ENCODE measurements around the gene OVOL3. TPM values are rescaled to one million over a fixed set of nuclear protein-coding genes. Genes with fewer than 3 reads are reported as not detected.
"Not testable (repeated sequence)": the region's sequence is repeated elsewhere in the genome, so short reads cannot be mapped to it uniquely, and the experiment has no call there.

Gene OVOL3
- total and polyA plus RNA-seq, 7 donors: 0.13 TPM; not detected in 6

DNA sequence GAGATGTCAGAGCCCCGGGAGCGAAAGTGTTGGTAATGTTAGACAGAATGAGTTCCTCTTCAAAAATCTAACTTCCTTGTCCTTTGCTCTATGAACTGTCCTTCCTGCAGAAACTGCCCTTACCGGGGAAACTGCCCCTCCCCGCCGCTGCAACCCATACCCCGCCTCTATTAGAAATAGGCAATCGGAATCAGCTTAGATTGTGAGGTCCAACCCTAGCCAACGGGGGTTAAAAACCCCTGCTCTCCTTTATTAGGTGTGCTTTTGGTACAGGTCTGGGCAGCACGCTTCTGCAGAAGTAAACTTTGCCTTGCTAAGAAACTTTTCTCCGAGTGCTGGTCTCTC lies 17.4 kb downstream of the OVOL3 start:
- ATAC-seq: peak in 2 of 4 donors; percentile 4 to 5
- intact Hi-C loops (cut with DNase I): no loop called here
- peak in 1 of 2 donors; percentile 37 for DNase-seq
- H3K27me3 ChIP-seq (ENCODE audit: insufficient read depth in 3 of 3, low read length in 2 of 3): no peaks in the 10 kb centered on the region
- peaks cover 3 to 24% of the 10 kb centered on the region in 2 donors for H3K36me3 ChIP-seq (ENCODE audit: insufficient read depth in 1 of 2, low read depth in 1 of 2)
- TF ChIP-seq CTCF (IDR thresholded peaks at IDR 0.05): no peak
- peak overlapping the region; percentile 85 for H3K27ac ChIP-seq
- H3K4me3 ChIP-seq: peak overlapping the region; percentile 65
- WGBS, 3 donors: 8 to 12% (median 12%) methylated on average over 10 of the region's 10 CpGs
- no peaks in the 10 kb centered on the region for H3K9me3 ChIP-seq
- H3K4me1 ChIP-seq: peaks cover 5% of the 10 kb centered on the region

DNA sequence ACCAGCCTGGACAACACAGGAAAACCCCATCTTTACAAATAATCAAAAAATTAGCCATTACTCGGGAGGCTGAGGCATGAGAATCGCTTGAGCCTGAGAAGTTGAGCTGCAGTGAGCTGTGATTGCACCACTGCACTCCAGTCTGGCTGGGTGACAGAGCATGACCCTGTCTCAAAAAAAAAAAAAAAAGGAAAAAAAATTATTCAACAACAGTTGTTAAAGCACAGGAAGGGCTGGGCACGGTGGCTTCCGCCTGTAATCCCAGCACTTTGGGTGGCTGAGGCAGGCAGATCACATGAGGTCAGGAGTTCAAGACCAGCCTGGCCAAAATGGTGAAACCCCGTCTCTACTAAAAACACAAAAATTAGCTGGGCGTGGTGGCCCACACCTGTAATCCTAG lies 20.3 kb downstream of the OVOL3 start:
- DNase-seq: peak in 1 of 2 donors; percentile 33
- H3K4me1 ChIP-seq: not testable (repeated sequence)
- WGBS, 3 donors: 59 to 61% (median 60%) methylated on average over 6 of the region's 6 CpGs

GRCh38 chr19:36134867-36135266 lies 23.9 kb downstream of the OVOL3 start:
- not testable (repeated sequence) for H3K4me3 ChIP-seq

More for the DNA sequence above, 20.3 kb downstream of the OVOL3 start:
- H3K27me3 ChIP-seq (ENCODE audit: insufficient read depth in 3 of 3, low read length in 2 of 3); H3K27ac ChIP-seq; H3K36me3 ChIP-seq (ENCODE audit: insufficient read depth in 1 of 2, low read depth in 1 of 2); intact Hi-C loops (cut with DNase I); ATAC-seq; H3K9me3 ChIP-seq; H3K4me3 ChIP-seq: not testable (repeated sequence)

DNA sequence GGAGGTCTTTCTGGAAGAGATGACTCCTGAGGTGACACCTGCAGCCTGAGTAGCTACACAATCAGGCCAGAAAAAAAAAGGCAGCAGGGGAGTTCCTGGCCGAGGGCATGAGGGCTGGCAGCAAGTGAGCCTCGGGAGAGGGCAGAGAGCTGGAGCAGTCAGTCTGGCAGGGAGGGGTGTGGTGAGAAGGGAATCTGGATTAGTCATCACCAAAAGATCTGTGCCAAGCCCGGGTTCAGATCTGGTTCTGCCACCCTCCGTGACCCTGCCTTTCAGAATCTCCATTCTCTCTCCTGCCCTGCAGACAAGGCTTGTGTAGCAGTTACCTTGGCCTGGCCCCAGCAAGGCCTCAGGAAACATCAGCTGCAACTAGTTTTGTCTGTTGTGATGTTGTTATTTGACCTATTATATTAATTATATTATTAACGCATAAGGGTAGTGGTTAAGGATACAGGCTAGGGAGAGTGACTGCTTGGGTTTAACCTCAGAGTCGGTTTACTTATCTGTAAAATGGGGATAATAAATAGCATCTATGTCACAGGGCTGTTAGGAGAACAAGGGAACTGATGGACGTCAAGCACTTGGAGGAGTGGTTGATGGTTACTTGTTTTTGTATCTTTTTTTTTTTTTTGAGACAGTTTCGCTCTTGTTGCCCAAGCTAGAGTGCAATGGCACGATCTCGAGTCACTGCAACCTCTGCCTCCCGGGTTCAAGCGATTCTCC lies 26.2 kb downstream of the OVOL3 start:
- DNase-seq (peak; percentile 53 to 72), ATAC-seq (peak in 3 of 4 donors; percentile 26 to 53 (median 50))
- Histone ChIP-seq H3K27me3 (ENCODE audit: insufficient read depth in 3 of 3, low read length in 2 of 3) (no peaks in the 10 kb centered on the region), H3K4me3 (peak overlapping the region; percentile 16), H3K9me3 (no peaks in the 10 kb centered on the region), H3K4me1 (peaks cover 11% of the 10 kb centered on the region), H3K36me3 (ENCODE audit: insufficient read depth in 1 of 2, low read depth in 1 of 2) (peaks cover 0 to 5% of the 10 kb centered on the region in 2 donors), H3K27ac (peak overlapping the region; percentile 65)
- WGBS, 3 donors: 56 to 69% (median 58%) methylated on average over 12 of the region's 12 CpGs
- intact Hi-C loops (cut with DNase I): no loop called here
- no peak for TF ChIP-seq CTCF (IDR thresholded peaks at IDR 0.05)

More at GRCh38 chr19:36134867-36135266, 23.9 kb downstream of the OVOL3 start:
- H3K27me3 ChIP-seq (ENCODE audit: insufficient read depth in 3 of 3, low read length in 2 of 3); H3K36me3 ChIP-seq (ENCODE audit: insufficient read depth in 1 of 2, low read depth in 1 of 2); intact Hi-C loops (cut with DNase I); DNase-seq; H3K9me3 ChIP-seq; H3K4me1 ChIP-seq; ATAC-seq; H3K27ac ChIP-seq: not testable (repeated sequence)
- WGBS, 3 donors: 88 to 96% (median 92%) methylated on average over 4 of the region's 4 CpGs

- Histone ChIP-seq H3K9me3 (no peaks in the 10 kb centered on the region), H3K36me3 (ENCODE audit: insufficient read depth in 1 of 2, low read depth in 1 of 2) (peaks cover 0 to 25% of the 10 kb centered on the region in 2 donors), H3K4me1 (peaks cover 11% of the 10 kb centered on the region), H3K27ac (peak overlapping the region; percentile 94), H3K27me3 (ENCODE audit: insufficient read depth in 3 of 3, low read length in 2 of 3) (no peaks in the 10 kb centered on the region), H3K4me3 (peak overlapping the region; percentile 80)
- ATAC-seq (no peak), DNase-seq (no peak)
- TF ChIP-seq CTCF (IDR thresholded peaks at IDR 0.05): no peak
- 66 to 67% (median 67%) methylated on average over 7 of the region's 7 CpGs for WGBS, 3 donors
- intact Hi-C loops (cut with DNase I): no loop called here
These were observed 28.2 kb downstream of the OVOL3 start for GRCh38 chr19:36139120-36139472.

Measured in psoas muscle (tissue), 8 donors.